ENCODE data around the gene MTREX. TPM values are rescaled to one million over a fixed set of nuclear protein-coding genes. Genes with fewer than 3 reads are reported as not detected.

The MTREX gene
- total and polyA plus RNA-seq, 2 experiments from 2014 or later, result 19.0 to 66.0 TPM

DNA sequence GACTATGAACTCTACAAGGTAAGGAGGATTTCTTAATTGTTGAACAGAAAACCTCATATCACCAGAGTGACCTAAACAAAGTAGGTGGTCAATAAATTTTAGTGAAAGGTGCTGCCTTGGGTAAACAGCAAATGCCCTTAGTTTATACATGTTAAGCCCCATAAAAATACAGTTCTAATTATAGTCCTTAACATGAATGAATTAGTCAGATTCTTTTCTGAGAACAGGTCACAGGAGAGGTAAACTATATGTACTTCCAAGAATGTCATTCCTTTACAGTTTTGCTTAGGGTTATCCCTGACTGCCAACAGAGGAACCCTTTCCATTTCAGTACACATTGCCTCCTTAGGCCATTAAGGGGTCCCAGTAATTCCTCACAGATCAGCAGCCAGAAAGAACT lies 162.1 kb downstream of the MTREX start:
- H3K36me3 ChIP-seq (replicated peaks; ENCODE audit: insufficient read depth, low read depth), result no peaks in the 10 kb centered on the region
- peaks cover 13% of the 10 kb centered on the region for H3K4me1 ChIP-seq (ENCODE audit: insufficient read depth)
- H3K79me2 ChIP-seq, result peaks cover 24% of the 10 kb centered on the region
- no peak overlapping the region for H3K4me2 ChIP-seq
- H3K4me3 ChIP-seq, result no peak overlapping the region
- no peaks in the 10 kb centered on the region for H3K9me2 ChIP-seq (replicated peaks; ENCODE audit: insufficient read depth)
- H3K9me3 ChIP-seq (ENCODE audit: low read depth), result no peaks in the 10 kb centered on the region
- H3K27ac ChIP-seq, result no peak overlapping the region
- no peak for TF ChIP-seq EZH2phosphoT487 (IDR thresholded peaks at IDR 0.05; ENCODE audit: low read depth, severe bottlenecking, unreplicated experiment)
- TF ChIP-seq EZH2 (IDR thresholded peaks at IDR 0.05; ENCODE audit: borderline replicate concordance), result no peak
- TF ChIP-seq, protein P1, sequence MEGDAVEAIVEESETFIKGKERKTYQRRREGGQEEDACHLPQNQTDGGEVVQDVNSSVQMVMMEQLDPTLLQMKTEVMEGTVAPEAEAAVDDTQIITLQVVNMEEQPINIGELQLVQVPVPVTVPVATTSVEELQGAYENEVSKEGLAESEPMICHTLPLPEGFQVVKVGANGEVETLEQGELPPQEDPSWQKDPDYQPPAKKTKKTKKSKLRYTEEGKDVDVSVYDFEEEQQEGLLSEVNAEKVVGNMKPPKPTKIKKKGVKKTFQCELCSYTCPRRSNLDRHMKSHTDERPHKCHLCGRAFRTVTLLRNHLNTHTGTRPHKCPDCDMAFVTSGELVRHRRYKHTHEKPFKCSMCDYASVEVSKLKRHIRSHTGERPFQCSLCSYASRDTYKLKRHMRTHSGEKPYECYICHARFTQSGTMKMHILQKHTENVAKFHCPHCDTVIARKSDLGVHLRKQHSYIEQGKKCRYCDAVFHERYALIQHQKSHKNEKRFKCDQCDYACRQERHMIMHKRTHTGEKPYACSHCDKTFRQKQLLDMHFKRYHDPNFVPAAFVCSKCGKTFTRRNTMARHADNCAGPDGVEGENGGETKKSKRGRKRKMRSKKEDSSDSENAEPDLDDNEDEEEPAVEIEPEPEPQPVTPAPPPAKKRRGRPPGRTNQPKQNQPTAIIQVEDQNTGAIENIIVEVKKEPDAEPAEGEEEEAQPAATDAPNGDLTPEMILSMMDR (IDR thresholded peaks at IDR 0.05; ENCODE audit: poor library complexity), result no peak
- H2AFZ ChIP-seq, result no peak overlapping the region
- no peaks in the 10 kb centered on the region for H4K20me1 ChIP-seq (ENCODE audit: insufficient read depth, poor library complexity, severe bottlenecking)
- no peak for DNase-seq (ENCODE audit: low spot score)
- H3K27me3 ChIP-seq, result no peaks in the 10 kb centered on the region

DNA sequence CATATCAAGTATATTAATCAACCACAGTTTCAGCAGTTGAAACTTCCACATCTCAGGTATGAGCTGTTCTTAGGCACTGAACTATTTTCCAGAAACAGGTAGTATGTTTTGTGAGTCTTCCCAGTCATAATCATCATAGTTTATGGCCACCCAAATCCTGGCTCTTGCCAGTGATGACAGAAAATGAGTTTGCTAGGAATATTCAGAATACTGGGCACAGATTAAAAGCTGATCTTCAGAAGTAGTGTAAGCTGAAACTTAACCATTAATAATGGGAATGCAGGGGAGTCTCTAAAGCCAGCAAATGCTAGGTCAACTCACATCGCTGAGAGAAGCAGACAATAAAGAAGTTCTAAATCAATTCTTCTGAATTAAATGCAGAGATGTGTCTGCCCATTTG lies 162.5 kb downstream of the MTREX start:
- Histone ChIP-seq H4K20me1 (ENCODE audit: insufficient read depth, poor library complexity, severe bottlenecking) (no peaks in the 10 kb centered on the region), H3K79me2 (peaks cover 28% of the 10 kb centered on the region), H3K4me2 (no peak overlapping the region), H3K36me3 (replicated peaks; ENCODE audit: insufficient read depth, low read depth) (no peaks in the 10 kb centered on the region), H3K4me3 (no peak overlapping the region), H3K27ac (no peak overlapping the region), H3K27me3 (no peaks in the 10 kb centered on the region), H3K9me3 (ENCODE audit: low read depth) (no peaks in the 10 kb centered on the region), H3K9me2 (replicated peaks; ENCODE audit: insufficient read depth) (no peaks in the 10 kb centered on the region), H2AFZ (no peak overlapping the region), H3K4me1 (ENCODE audit: insufficient read depth) (peaks cover 13% of the 10 kb centered on the region)
- DNase-seq (ENCODE audit: low spot score), result no peak
- WGBS (ENCODE audit: low lambda C conversion rate, missing lambda C conversion rate), result 90% methylated on average over 1 of the region's 1 CpG
- TF ChIP-seq, protein P1 (IDR thresholded peaks at IDR 0.05; ENCODE audit: poor library complexity), result no peak
- TF ChIP-seq EZH2phosphoT487 (IDR thresholded peaks at IDR 0.05; ENCODE audit: low read depth, severe bottlenecking, unreplicated experiment) (no peak), EZH2 (IDR thresholded peaks at IDR 0.05; ENCODE audit: borderline replicate concordance) (no peak)

DNA sequence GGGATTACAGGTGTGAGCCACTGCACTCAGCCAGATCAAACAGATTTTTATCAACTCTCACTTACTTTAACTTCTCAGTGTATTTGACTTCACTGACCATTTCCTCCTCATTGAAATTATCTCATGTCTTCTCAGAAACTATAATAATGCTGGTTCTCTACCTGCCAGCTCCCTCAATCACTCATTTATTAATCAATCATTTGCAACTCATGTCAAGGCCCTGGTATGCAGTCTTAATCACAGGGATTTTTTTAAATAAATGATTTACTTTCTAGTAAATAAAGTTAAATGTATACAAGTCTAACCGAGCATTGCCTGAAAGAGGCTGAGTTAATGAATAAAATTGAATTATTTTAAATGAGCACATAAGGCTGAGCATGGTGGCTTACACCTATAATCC lies 163.7 kb downstream of the MTREX start:
- TF ChIP-seq, protein P1 (IDR thresholded peaks at IDR 0.05; ENCODE audit: poor library complexity), result no peak
- no peak for TF ChIP-seq EZH2phosphoT487 (IDR thresholded peaks at IDR 0.05; ENCODE audit: low read depth, severe bottlenecking, unreplicated experiment)
- TF ChIP-seq EZH2 (IDR thresholded peaks at IDR 0.05; ENCODE audit: borderline replicate concordance), result no peak
- DNase-seq (ENCODE audit: low spot score), result no peak

DNA sequence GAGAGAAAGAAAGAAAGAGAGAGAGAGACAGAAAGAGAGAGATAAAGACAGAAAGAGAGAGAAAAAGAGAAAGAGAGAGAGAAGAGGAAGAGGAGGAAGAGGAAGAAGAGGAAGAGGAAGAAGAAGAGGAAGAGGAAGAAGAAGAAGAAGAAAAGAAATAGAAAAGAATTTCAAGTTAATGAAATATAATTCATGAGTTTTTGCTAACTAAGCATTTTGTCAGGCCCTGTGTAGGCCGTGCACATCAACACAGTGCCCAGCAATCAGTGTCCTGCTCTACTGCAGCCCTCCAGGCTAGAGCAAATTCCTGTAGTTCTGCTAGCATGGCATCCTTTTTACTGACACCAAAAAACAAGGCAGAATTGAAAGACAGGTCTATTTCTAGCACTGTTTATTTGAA lies 164.9 kb downstream of the MTREX start:
- WGBS (ENCODE audit: low lambda C conversion rate, missing lambda C conversion rate), result 83% methylated on average over 1 of the region's 1 CpG
- H3K36me3 ChIP-seq (replicated peaks; ENCODE audit: insufficient read depth, low read depth), result no peaks in the 10 kb centered on the region
- no peaks in the 10 kb centered on the region for H4K20me1 ChIP-seq (ENCODE audit: insufficient read depth, poor library complexity, severe bottlenecking)
- no peaks in the 10 kb centered on the region for H3K27me3 ChIP-seq
- no peaks in the 10 kb centered on the region for H3K9me3 ChIP-seq (ENCODE audit: low read depth)
- no peaks in the 10 kb centered on the region for H3K9me2 ChIP-seq (replicated peaks; ENCODE audit: insufficient read depth)
- no peak overlapping the region for H3K27ac ChIP-seq
- DNase-seq (ENCODE audit: low spot score), result no peak
- TF ChIP-seq EZH2 (IDR thresholded peaks at IDR 0.05; ENCODE audit: borderline replicate concordance) (no peak), EZH2phosphoT487 (IDR thresholded peaks at IDR 0.05; ENCODE audit: low read depth, severe bottlenecking, unreplicated experiment) (no peak)
- TF ChIP-seq, protein P1 (IDR thresholded peaks at IDR 0.05; ENCODE audit: poor library complexity), result no peak
- H3K4me3 ChIP-seq, result no peak overlapping the region
- no peak overlapping the region for H3K4me2 ChIP-seq
- no peak overlapping the region for H2AFZ ChIP-seq
- peaks cover 6% of the 10 kb centered on the region for H3K4me1 ChIP-seq (ENCODE audit: insufficient read depth)
- peaks cover 44% of the 10 kb centered on the region for H3K79me2 ChIP-seq

More for the DNA sequence above, 163.7 kb downstream of the MTREX start:
- no peaks in the 10 kb centered on the region for H3K36me3 ChIP-seq (replicated peaks; ENCODE audit: insufficient read depth, low read depth)
- no peaks in the 10 kb centered on the region for H3K9me3 ChIP-seq (ENCODE audit: low read depth)
- no peaks in the 10 kb centered on the region for H3K9me2 ChIP-seq (replicated peaks; ENCODE audit: insufficient read depth)
- no peaks in the 10 kb centered on the region for H4K20me1 ChIP-seq (ENCODE audit: insufficient read depth, poor library complexity, severe bottlenecking)
- peaks cover 34% of the 10 kb centered on the region for H3K79me2 ChIP-seq
- no peak overlapping the region for H2AFZ ChIP-seq
- H3K4me2 ChIP-seq, result no peak overlapping the region
- no peak overlapping the region for H3K27ac ChIP-seq
- H3K4me1 ChIP-seq (ENCODE audit: insufficient read depth), result peaks cover 13% of the 10 kb centered on the region
- H3K27me3 ChIP-seq, result no peaks in the 10 kb centered on the region
- no peak overlapping the region for H3K4me3 ChIP-seq
- 63% methylated on average over 1 of the region's 1 CpG for WGBS (ENCODE audit: low lambda C conversion rate, missing lambda C conversion rate)

All from hepatocyte (in vitro differentiated cells).